Cardiac atrium fibroblast (primary cell): Measurements from ENCODE around the gene ELF5. TPM values are rescaled to one million over a fixed set of nuclear protein-coding genes. Genes with fewer than 3 reads are reported as not detected.

Experiments
- total RNA-seq: library from RNA; depleted of rRNA; stranded (reverse); fragments of >200 nt; gene quantifications from 2 replicates; pipeline ENCODE4 v1.2.3, GENCODE V29; 2015

Gene ELF5
- total RNA-seq = not detected in 2 replicates

GRCh38 chr11:34513682-34514449, at the start of gene ELF5:
Gene ELF5 (minus strand): TSS chr11:34513794. CDS start chr11:34505749, 8,045 bp downstream.

GRCh38 chr11:34438529-34439507, 74.8 kb downstream of the ELF5 start, which contains the start of gene CAT:
Gene CAT (plus strand): TSS chr11:34438934. CDS start chr11:34439014, 80 bp downstream.

Other genes starting within 250 kb of the ELF5 start
- gene ABTB2, start 155.8 kb downstream of the ELF5 start, total RNA-seq = 2.3 and 5.7 TPM in 2 replicates
- gene CAT, start 74.9 kb downstream of the ELF5 start, total RNA-seq = 96.2 and 115 TPM in 2 replicates
- gene EHF, start 107.3 kb upstream of the ELF5 start, total RNA-seq = not detected in 2 replicates